Right kidney (tissue), 9 donors: ENCODE results near the gene BBS5.
"Not testable (repeated sequence)": the region's sequence is repeated elsewhere in the genome, so short reads cannot be mapped to it uniquely, and the experiment has no call there.

Experiments used
- DNase-seq: peaks from one replicate; pipeline ENCODE4 v3.0.0-alpha.2; 2016
- long read RNA-seq, 8 donors: transcript quantifications; one replicate each; lab custom pipeline, GENCODE V29; 2026

BBS5 gene
- long read RNA-seq, donor 1, partial matches to known transcripts, result 0 of 3 reads
- long read RNA-seq, donor 1, other reads (novel, unspliced or antisense), result 0 of 3 reads
- long read RNA-seq, donor 2, result 0 reads
- long read RNA-seq, donor 3, partial matches to known transcripts, result 0 of 1 reads
- long read RNA-seq, donor 3, other reads (novel, unspliced or antisense), result 0 of 1 reads
- long read RNA-seq, donor 4, partial matches to known transcripts, result 0 of 2 reads
- long read RNA-seq, donor 4, other reads (novel, unspliced or antisense), result 0 of 2 reads
- long read RNA-seq, donor 5, partial matches to known transcripts, result 0 of 1 reads
- long read RNA-seq, donor 5, other reads (novel, unspliced or antisense), result 0 of 1 reads
- long read RNA-seq, donor 6, partial matches to known transcripts, result 0 of 1 reads
- long read RNA-seq, donor 6, other reads (novel, unspliced or antisense), result 0 of 1 reads
- long read RNA-seq, donor 7, partial matches to known transcripts, result 0 of 1 reads
- long read RNA-seq, donor 7, other reads (novel, unspliced or antisense), result 0 of 1 reads
- long read RNA-seq, donor 8, result 0 reads

- DNase-seq, result peak; percentile 93
These were observed at the start of gene BBS5 for GRCh38 chr2:169479257-169480078. BBS5 (plus strand) TSS chr2:169479494; CDS start chr2:169479554, 60 bp downstream.

GRCh38 chr2:169431772-169432171 lies 47.5 kb upstream of the BBS5 start:
- not testable (repeated sequence) for DNase-seq

GRCh38 chr2:169434236-169434635 lies 45.1 kb upstream of the BBS5 start:
- not testable (repeated sequence) for DNase-seq

- DNase-seq, result no peak
These were observed 40.7 kb upstream of the BBS5 start for GRCh38 chr2:169438466-169439072.

- no peak for DNase-seq
These were observed 39.4 kb upstream of the BBS5 start for GRCh38 chr2:169439900-169440299.

- DNase-seq, result no peak
These were observed 32.8 kb upstream of the BBS5 start for GRCh38 chr2:169446452-169446851.

GRCh38 chr2:169448316-169448715 lies 31.0 kb upstream of the BBS5 start:
- DNase-seq, result no peak

- DNase-seq, result no peak
These were observed 30.4 kb upstream of the BBS5 start for GRCh38 chr2:169448865-169449264.

- DNase-seq, result no peak
These were observed 27.2 kb upstream of the BBS5 start for GRCh38 chr2:169452080-169452479.

- not testable (repeated sequence) for DNase-seq
These were observed 26.2 kb upstream of the BBS5 start for GRCh38 chr2:169453044-169453443.

- no peak for DNase-seq
These were observed 18.2 kb upstream of the BBS5 start for GRCh38 chr2:169461143-169461542.

- no peak for DNase-seq
These were observed 16.2 kb upstream of the BBS5 start for GRCh38 chr2:169462896-169463695.

- no peak for DNase-seq
These were observed 14.8 kb upstream of the BBS5 start for GRCh38 chr2:169464466-169464865.

- no peak for DNase-seq
These were observed 14.4 kb upstream of the BBS5 start for GRCh38 chr2:169464882-169465281.

- peak; percentile 19 for DNase-seq
These were observed 10.5 kb upstream of the BBS5 start for GRCh38 chr2:169468841-169469240.

GRCh38 chr2:169469952-169470572 lies 9.2 kb upstream of the BBS5 start:
- no peak for DNase-seq

GRCh38 chr2:169472249-169472648 lies 7.0 kb upstream of the BBS5 start:
- DNase-seq, result no peak

- DNase-seq, result no peak
These were observed 2.8 kb upstream of the BBS5 start for GRCh38 chr2:169476459-169476858.

GRCh38 chr2:169478339-169478738 lies 955 bp upstream of the BBS5 start:
- no peak for DNase-seq

GRCh38 chr2:169478745-169479256 lies 493 bp upstream of the BBS5 start:
- no peak for DNase-seq

GRCh38 chr2:169480079-169480465 lies 778 bp downstream of the BBS5 start:
- no peak for DNase-seq
